GM12873 (cell line): Measurements from ENCODE around the gene NMNAT2.

Experiments used
- CTCF ChIP-seq: IDR thresholded peaks from 2 replicates; pipeline ENCODE4 v1.5.1; 2012; ENCODE audit warnings: low read depth, mild to moderate bottlenecking, moderate library complexity, low read length, control low read depth; ENCODE audit not compliant: insufficient read depth; ENCODE audit errors: missing control alignments

The NMNAT2 gene

GRCh38 chr1:183302452-183303322 is 115.5 kb downstream of the NMNAT2 start:
- no peak for TF ChIP-seq CTCF

- no peak for TF ChIP-seq CTCF
These were observed 116.9 kb downstream of the NMNAT2 start for GRCh38 chr1:183301239-183301638.

GRCh38 chr1:183300828-183301227 is 117.4 kb downstream of the NMNAT2 start:
- no peak for TF ChIP-seq CTCF

GRCh38 chr1:183300395-183300794 is 117.8 kb downstream of the NMNAT2 start:
- no peak for TF ChIP-seq CTCF

GRCh38 chr1:183296782-183297181 is 121.4 kb downstream of the NMNAT2 start:
- no peak for TF ChIP-seq CTCF

- TF ChIP-seq CTCF: no peak
These were observed 122.7 kb downstream of the NMNAT2 start for GRCh38 chr1:183295521-183295920.

GRCh38 chr1:183293876-183294275 is 124.3 kb downstream of the NMNAT2 start:
- TF ChIP-seq CTCF: no peak
